WTC11 (cell line): ENCODE measurements around the gene GNA12. TPM values are rescaled to one million over a fixed set of nuclear protein-coding genes. Genes with fewer than 3 reads are reported as not detected.
"Not testable (repeated sequence)": the region's sequence is repeated elsewhere in the genome, so short reads cannot be mapped to it uniquely, and the experiment has no call there.

Experiments
- ATAC-seq: fragments of 200-7000 bp; cut with Tn5 transposase; 2 replicates; pipeline ENCODE4 v1.10.0; 2021; ENCODE audit warnings: mild to moderate bottlenecking, moderate library complexity
- CTCF ChIA-PET: fragments of 300-600 bp; sonication (Branson Sonifier 250); formaldehyde crosslinking; loops from one replicate; lab custom pipeline; 2021; ENCODE audit warnings: antibody characterized with exemption; lab: Charles Lee
- POLR2A ChIA-PET: fragments of 350-600 bp; sonication (Branson Sonifier 250); formaldehyde crosslinking; loops from one replicate; lab custom pipeline; 2021; ENCODE audit warnings: antibody characterized with exemption; lab: Charles Lee
- DNase-seq: peaks from one replicate; pipeline ENCODE4 v3.0.0; 2021; ENCODE audit warnings: low spot score
- H3K27ac Mint-ChIP-seq: 2 replicates; pipeline ENCODE4 v1.8.0; 2021; ENCODE audit warnings: mixed read lengths
- H3K27me3 Mint-ChIP-seq: 2 replicates; pipeline ENCODE4 v1.8.0; 2021; ENCODE audit warnings: low read depth, mild to moderate bottlenecking, moderate library complexity, mixed read lengths
- H3K36me3 Mint-ChIP-seq: 2 replicates; pipeline ENCODE4 v1.8.0; 2021; ENCODE audit warnings: mixed read lengths
- H3K4me1 Mint-ChIP-seq: 2 replicates; pipeline ENCODE4 v1.8.0; 2022; ENCODE audit warnings: mixed read lengths
- H3K4me3 Mint-ChIP-seq: 2 replicates; pipeline ENCODE4 v1.8.0; 2021; ENCODE audit warnings: mild to moderate bottlenecking, moderate library complexity, mixed read lengths
- H3K9me3 Mint-ChIP-seq: 2 replicates; pipeline ENCODE4 v1.8.0; 2021; ENCODE audit warnings: mixed read lengths
- CBFB ChIP-seq: sonication (generic); formaldehyde crosslinking; IDR thresholded peaks from 2 replicates; pipeline ENCODE4 v1.8.1; 2022; ENCODE audit warnings: mild to moderate bottlenecking, low read depth, missing genetic modification reagents
- CREB1 ChIP-seq: sonication (generic); formaldehyde crosslinking; IDR thresholded peaks from 2 replicates; pipeline ENCODE4 v1.8.0; 2023; ENCODE audit warnings: mild to moderate bottlenecking, missing genetic modification reagents
- CREM ChIP-seq: sonication (generic); formaldehyde crosslinking; IDR thresholded peaks from 2 replicates; pipeline ENCODE4 v1.8.1; 2022; ENCODE audit warnings: mild to moderate bottlenecking, missing genetic modification reagents, moderate library complexity
- ELF4 ChIP-seq: sonication (generic); formaldehyde crosslinking; IDR thresholded peaks from 2 replicates; pipeline ENCODE4 v1.8.1; 2022; ENCODE audit warnings: low read depth, mild to moderate bottlenecking, moderate library complexity, missing genetic modification reagents
- EMX1 ChIP-seq: fragments of 250-450 bp; sonication (Bioruptor Pico); IDR thresholded peaks from 2 replicates; pipeline ENCODE4 v1.8.0; 2021; ENCODE audit warnings: mild to moderate bottlenecking
- ESRRA ChIP-seq: sonication (generic); formaldehyde crosslinking; IDR thresholded peaks from 2 replicates; pipeline ENCODE4 v1.8.1; 2022; ENCODE audit warnings: mild to moderate bottlenecking, missing genetic modification reagents, borderline replicate concordance
- FOXK1 ChIP-seq: sonication (generic); formaldehyde crosslinking; IDR thresholded peaks from 2 replicates; pipeline ENCODE4 v1.8.0; 2022; ENCODE audit warnings: mild to moderate bottlenecking, moderate library complexity, missing genetic modification reagents
- IRF2 ChIP-seq: sonication (generic); formaldehyde crosslinking; IDR thresholded peaks from 2 replicates; pipeline ENCODE4 v1.8.0; 2022; ENCODE audit warnings: low read depth, missing genetic modification reagents, borderline replicate concordance
- NFE2L1 ChIP-seq: sonication (generic); formaldehyde crosslinking; IDR thresholded peaks from 2 replicates; pipeline ENCODE4 v1.8.1; 2023; ENCODE audit warnings: missing genetic modification reagents
- PRRX2 ChIP-seq: fragments of 250-450 bp; sonication (Bioruptor Pico); IDR thresholded peaks from 2 replicates; pipeline ENCODE4 v1.8.0; 2021; ENCODE audit warnings: mild to moderate bottlenecking
- SOX15 ChIP-seq: fragments of 250-450 bp; sonication (Bioruptor Pico); IDR thresholded peaks from 2 replicates; pipeline ENCODE4 v1.9.0; 2021; ENCODE audit warnings: mild to moderate bottlenecking
- SP1 ChIP-seq: sonication (generic); formaldehyde crosslinking; conservative IDR thresholded peaks from 2 replicates; pipeline ENCODE4 v1.8.1; 2022; ENCODE audit warnings: missing genetic modification reagents
- TCF7 ChIP-seq: sonication (generic); formaldehyde crosslinking; IDR thresholded peaks from 2 replicates; pipeline ENCODE4 v1.8.0; 2022; ENCODE audit warnings: mild to moderate bottlenecking, low read depth, missing genetic modification reagents, moderate library complexity
- TEAD1 ChIP-seq: sonication (generic); formaldehyde crosslinking; IDR thresholded peaks from 2 replicates; pipeline ENCODE4 v1.8.0; 2022; ENCODE audit warnings: mild to moderate bottlenecking, missing genetic modification reagents
- TP53 ChIP-seq: sonication (generic); formaldehyde crosslinking; IDR thresholded peaks from 2 replicates; pipeline ENCODE4 v1.8.1; 2023; ENCODE audit warnings: mild to moderate bottlenecking, missing genetic modification reagents
- ZNF121 ChIP-seq: sonication (generic); formaldehyde crosslinking; IDR thresholded peaks from 2 replicates; pipeline ENCODE4 v1.8.0; 2023; ENCODE audit warnings: missing genetic modification reagents
- ZNF138 ChIP-seq: sonication (generic); formaldehyde crosslinking; conservative IDR thresholded peaks from 2 replicates; pipeline ENCODE4 v1.8.1; 2022; ENCODE audit warnings: mild to moderate bottlenecking, moderate library complexity, missing genetic modification reagents
- ZNF232 ChIP-seq: sonication (generic); formaldehyde crosslinking; IDR thresholded peaks from 2 replicates; pipeline ENCODE4 v1.8.0; 2022; ENCODE audit warnings: mild to moderate bottlenecking, missing genetic modification reagents
- ZNF263 ChIP-seq: sonication (generic); formaldehyde crosslinking; IDR thresholded peaks from 2 replicates; pipeline ENCODE4 v1.8.1; 2022; ENCODE audit warnings: low read depth, mild to moderate bottlenecking, moderate library complexity, missing genetic modification reagents
- total RNA-seq: library from RNA; stranded (reverse); gene quantifications from 3 replicates; pipeline ENCODE4 v1.2.3, GENCODE V29; 2021
- TF ChIP-seq, protein P1 (sequence below): sonication (generic); formaldehyde crosslinking; IDR thresholded peaks from 2 replicates; pipeline ENCODE4 v1.8.0; 2023; ENCODE audit warnings: mild to moderate bottlenecking, missing genetic modification reagents
- TF ChIP-seq, protein P2 (sequence below): sonication (generic); formaldehyde crosslinking; IDR thresholded peaks from 2 replicates; pipeline ENCODE4 v1.8.0; 2022; ENCODE audit warnings: mild to moderate bottlenecking, missing genetic modification reagents
- TF ChIP-seq, protein P3 (sequence below): sonication (generic); formaldehyde crosslinking; IDR thresholded peaks from 2 replicates; pipeline ENCODE4 v1.8.0; 2023; ENCODE audit warnings: missing genetic modification reagents, mild to moderate bottlenecking, borderline replicate concordance

The GNA12 gene
- total RNA-seq, 1 experiment from 2014 or later: 99.6 TPM

DNA sequence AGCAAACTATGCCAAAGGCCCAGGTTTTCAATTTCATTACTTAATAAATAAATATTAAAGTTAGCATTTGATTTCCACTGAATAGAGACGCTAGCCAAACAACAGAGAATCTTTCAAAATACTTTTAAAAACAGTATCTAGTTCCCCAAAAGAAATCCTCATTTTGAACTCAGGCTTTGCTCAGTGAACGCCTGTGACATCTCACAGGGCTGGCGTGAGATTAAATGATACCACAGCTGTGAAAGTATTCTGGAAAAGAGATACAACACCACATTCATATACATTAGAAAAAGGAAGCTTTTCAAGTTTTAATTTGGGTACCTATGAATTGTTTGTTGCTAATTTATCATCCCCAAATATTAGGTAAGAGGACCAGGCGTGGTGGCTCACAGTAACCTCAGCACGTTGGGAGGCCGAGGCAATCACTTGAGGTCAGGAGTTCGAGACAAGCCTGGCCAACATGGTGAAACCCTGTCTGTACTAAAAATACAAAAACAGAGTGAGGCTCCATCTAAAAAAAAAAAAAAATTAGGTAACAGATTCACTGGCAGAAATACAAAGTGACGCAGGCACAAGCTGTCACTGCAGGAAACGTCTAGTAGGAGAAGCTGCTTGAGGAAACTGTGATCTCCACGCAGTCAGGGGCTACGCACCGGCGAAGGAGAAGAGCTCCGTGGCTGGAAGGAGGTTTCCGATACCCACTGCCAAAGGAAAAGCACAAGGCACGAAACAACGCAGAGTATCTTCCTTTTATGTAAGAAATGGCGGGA, 106.2 kb downstream of the GNA12 start:
- Mint-ChIP-seq H3K27ac (peak overlapping the region; percentile 69), H3K9me3 (peaks cover 4% of the 10 kb centered on the region), H3K27me3 (no peaks in the 10 kb centered on the region), H3K36me3 (peaks cover 25% of the 10 kb centered on the region), H3K4me1 (peaks cover 35% of the 10 kb centered on the region), H3K4me3 (no peak overlapping the region)
- POLR2A ChIA-PET: no interaction called here
- DNase-seq (peak; percentile 5), ATAC-seq (no peak)
- TF ChIP-seq TP53 (CRISPR knock-in tag) (no peak), CBFB (CRISPR knock-in tag) (no peak), ZNF263 (CRISPR knock-in tag) (no peak), TCF7 (CRISPR knock-in tag) (no peak), NFE2L1 (no peak), FOXK1 (CRISPR knock-in tag) (no peak), ZNF232 (CRISPR knock-in tag) (no peak), ZNF138 (no peak), CREB1 (CRISPR knock-in tag) (no peak), ELF4 (CRISPR knock-in tag) (no peak), SOX15 (CRISPR knock-in tag) (no peak)
- CTCF ChIA-PET: interaction anchor here (0.6 to 2.6 kb wide), 4 partner anchors 19 to 28 kb away, joined by 3 to 12 read pairs (median 8); no protein-coding TSS in a partner anchor

DNA sequence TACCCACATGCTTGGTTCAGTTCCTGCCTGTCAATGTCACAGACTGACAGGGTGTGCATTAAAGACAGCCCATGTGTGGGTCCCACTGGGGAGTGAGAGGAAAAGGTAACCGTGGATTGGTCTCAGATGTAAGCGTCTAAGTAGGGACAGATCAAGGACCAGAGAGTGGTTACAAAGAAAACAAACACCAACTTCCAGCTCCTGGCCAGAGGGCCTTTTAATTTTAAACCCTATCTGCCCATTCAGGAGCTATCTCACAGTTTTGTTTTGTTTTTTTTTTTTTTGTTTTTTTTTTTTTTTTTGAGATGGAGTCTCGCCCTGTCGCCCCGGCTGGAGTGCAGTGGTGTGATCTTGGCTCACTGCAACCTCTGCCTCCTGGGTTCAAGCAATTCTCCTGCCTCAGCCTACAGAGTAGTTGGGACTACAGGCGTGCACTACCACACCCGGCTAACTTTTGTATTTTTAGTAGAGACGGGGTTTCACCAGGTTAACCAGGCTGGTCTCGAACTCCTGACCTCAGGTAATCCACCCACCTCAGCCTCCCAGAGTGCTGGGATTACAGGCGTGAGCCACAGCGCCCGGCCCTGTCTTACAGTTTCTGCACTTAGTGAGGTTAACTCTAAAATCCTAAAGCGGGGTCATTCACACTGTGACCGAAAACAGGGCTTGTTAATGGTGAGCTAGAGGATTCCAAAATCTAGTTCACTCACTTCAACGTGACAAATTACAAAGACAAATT, 106.9 kb downstream of the GNA12 start:
- POLR2A ChIA-PET, ATAC-seq, H3K4me3 Mint-ChIP-seq, H3K27me3 Mint-ChIP-seq, H3K9me3 Mint-ChIP-seq: not testable (repeated sequence)
- H3K4me1 Mint-ChIP-seq: peaks cover 35% of the 10 kb centered on the region
- peak overlapping the region; percentile 88 for H3K27ac Mint-ChIP-seq
- CTCF ChIA-PET: interaction anchor here (0.6 to 2.6 kb wide), 7 partner anchors 18 to 247 kb away, joined by 4 to 12 read pairs (median 7); no protein-coding TSS in a partner anchor
- peaks cover 25% of the 10 kb centered on the region for H3K36me3 Mint-ChIP-seq
- peak; percentile 7 for DNase-seq

DNA sequence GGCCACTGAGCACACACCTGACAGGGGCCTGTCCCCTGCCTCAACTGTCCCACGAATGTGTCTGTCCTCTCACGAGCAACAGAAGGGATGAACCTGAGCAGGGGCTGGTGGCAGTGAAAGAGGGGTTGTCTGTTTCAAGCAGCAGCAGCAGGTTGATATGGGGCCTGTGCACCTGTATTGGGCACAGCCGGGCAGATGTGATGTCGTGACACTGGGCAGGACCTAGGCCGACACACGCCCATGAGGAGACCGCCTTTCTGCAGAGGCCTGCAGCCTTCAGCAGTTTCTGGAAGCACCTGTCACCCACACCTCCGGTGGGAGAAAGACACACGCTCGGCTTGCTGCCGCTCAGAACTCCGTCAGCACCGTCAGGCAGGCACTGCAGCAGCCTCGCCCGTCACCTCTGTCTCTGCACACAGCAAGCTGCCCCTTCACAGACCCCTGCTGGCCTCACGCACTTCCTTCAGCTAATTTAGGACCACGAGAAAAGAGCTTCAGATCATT, 107.6 kb downstream of the GNA12 start:
- peak overlapping the region; percentile 88 for H3K27ac Mint-ChIP-seq
- DNase-seq: peak; percentile 11
- POLR2A ChIA-PET: no interaction called here
- no peaks in the 10 kb centered on the region for H3K9me3 Mint-ChIP-seq
- no peaks in the 10 kb centered on the region for H3K27me3 Mint-ChIP-seq
- CTCF ChIA-PET: interaction anchor here (0.6 to 2.6 kb wide), 6 partner anchors 18 to 248 kb away, joined by 4 to 12 read pairs (median 7); no protein-coding TSS in a partner anchor
- H3K4me1 Mint-ChIP-seq: peaks cover 35% of the 10 kb centered on the region
- TF ChIP-seq, protein P1, sequence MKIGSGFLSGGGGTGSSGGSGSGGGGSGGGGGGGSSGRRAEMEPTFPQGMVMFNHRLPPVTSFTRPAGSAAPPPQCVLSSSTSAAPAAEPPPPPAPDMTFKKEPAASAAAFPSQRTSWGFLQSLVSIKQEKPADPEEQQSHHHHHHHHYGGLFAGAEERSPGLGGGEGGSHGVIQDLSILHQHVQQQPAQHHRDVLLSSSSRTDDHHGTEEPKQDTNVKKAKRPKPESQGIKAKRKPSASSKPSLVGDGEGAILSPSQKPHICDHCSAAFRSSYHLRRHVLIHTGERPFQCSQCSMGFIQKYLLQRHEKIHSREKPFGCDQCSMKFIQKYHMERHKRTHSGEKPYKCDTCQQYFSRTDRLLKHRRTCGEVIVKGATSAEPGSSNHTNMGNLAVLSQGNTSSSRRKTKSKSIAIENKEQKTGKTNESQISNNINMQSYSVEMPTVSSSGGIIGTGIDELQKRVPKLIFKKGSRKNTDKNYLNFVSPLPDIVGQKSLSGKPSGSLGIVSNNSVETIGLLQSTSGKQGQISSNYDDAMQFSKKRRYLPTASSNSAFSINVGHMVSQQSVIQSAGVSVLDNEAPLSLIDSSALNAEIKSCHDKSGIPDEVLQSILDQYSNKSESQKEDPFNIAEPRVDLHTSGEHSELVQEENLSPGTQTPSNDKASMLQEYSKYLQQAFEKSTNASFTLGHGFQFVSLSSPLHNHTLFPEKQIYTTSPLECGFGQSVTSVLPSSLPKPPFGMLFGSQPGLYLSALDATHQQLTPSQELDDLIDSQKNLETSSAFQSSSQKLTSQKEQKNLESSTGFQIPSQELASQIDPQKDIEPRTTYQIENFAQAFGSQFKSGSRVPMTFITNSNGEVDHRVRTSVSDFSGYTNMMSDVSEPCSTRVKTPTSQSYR (CRISPR knock-in tag): no peak
- no peak for TF ChIP-seq IRF2 (CRISPR knock-in tag)
- TF ChIP-seq EMX1: no peak
- TF ChIP-seq, protein P2, sequence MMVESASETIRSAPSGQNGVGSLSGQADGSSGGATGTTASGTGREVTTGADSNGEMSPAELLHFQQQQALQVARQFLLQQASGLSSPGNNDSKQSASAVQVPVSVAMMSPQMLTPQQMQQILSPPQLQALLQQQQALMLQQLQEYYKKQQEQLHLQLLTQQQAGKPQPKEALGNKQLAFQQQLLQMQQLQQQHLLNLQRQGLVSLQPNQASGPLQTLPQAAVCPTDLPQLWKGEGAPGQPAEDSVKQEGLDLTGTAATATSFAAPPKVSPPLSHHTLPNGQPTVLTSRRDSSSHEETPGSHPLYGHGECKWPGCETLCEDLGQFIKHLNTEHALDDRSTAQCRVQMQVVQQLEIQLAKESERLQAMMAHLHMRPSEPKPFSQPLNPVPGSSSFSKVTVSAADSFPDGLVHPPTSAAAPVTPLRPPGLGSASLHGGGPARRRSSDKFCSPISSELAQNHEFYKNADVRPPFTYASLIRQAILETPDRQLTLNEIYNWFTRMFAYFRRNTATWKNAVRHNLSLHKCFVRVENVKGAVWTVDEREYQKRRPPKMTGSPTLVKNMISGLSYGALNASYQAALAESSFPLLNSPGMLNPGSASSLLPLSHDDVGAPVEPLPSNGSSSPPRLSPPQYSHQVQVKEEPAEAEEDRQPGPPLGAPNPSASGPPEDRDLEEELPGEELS (CRISPR knock-in tag): no peak
- TF ChIP-seq CREM (CRISPR knock-in tag): no peak
- TF ChIP-seq, protein P3, sequence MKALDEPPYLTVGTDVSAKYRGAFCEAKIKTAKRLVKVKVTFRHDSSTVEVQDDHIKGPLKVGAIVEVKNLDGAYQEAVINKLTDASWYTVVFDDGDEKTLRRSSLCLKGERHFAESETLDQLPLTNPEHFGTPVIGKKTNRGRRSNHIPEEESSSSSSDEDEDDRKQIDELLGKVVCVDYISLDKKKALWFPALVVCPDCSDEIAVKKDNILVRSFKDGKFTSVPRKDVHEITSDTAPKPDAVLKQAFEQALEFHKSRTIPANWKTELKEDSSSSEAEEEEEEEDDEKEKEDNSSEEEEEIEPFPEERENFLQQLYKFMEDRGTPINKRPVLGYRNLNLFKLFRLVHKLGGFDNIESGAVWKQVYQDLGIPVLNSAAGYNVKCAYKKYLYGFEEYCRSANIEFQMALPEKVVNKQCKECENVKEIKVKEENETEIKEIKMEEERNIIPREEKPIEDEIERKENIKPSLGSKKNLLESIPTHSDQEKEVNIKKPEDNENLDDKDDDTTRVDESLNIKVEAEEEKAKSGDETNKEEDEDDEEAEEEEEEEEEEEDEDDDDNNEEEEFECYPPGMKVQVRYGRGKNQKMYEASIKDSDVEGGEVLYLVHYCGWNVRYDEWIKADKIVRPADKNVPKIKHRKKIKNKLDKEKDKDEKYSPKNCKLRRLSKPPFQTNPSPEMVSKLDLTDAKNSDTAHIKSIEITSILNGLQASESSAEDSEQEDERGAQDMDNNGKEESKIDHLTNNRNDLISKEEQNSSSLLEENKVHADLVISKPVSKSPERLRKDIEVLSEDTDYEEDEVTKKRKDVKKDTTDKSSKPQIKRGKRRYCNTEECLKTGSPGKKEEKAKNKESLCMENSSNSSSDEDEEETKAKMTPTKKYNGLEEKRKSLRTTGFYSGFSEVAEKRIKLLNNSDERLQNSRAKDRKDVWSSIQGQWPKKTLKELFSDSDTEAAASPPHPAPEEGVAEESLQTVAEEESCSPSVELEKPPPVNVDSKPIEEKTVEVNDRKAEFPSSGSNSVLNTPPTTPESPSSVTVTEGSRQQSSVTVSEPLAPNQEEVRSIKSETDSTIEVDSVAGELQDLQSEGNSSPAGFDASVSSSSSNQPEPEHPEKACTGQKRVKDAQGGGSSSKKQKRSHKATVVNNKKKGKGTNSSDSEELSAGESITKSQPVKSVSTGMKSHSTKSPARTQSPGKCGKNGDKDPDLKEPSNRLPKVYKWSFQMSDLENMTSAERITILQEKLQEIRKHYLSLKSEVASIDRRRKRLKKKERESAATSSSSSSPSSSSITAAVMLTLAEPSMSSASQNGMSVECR (CRISPR knock-in tag): no peak
- no peak for TF ChIP-seq TEAD1
- no peak for TF ChIP-seq TP53 (CRISPR knock-in tag)
- TF ChIP-seq SP1 (CRISPR knock-in tag): no peak
- TF ChIP-seq ZNF121 (CRISPR knock-in tag): no peak
- no peak for TF ChIP-seq PRRX2
- TF ChIP-seq ESRRA: no peak
- H3K36me3 Mint-ChIP-seq: peaks cover 29% of the 10 kb centered on the region
- peak; percentile 34; the same call in 1 of the 2 replicates for ATAC-seq
- H3K4me3 Mint-ChIP-seq: no peak overlapping the region
